Right forelimb (tissue), 1 donor: ENCODE data around the gene SDC4.

Source experiments
- DNase-seq: peaks from one replicate; pipeline ENCODE4 v3.0.0-alpha.2; 2018

SDC4 gene, protein sequence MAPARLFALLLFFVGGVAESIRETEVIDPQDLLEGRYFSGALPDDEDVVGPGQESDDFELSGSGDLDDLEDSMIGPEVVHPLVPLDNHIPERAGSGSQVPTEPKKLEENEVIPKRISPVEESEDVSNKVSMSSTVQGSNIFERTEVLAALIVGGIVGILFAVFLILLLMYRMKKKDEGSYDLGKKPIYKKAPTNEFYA

DNA sequence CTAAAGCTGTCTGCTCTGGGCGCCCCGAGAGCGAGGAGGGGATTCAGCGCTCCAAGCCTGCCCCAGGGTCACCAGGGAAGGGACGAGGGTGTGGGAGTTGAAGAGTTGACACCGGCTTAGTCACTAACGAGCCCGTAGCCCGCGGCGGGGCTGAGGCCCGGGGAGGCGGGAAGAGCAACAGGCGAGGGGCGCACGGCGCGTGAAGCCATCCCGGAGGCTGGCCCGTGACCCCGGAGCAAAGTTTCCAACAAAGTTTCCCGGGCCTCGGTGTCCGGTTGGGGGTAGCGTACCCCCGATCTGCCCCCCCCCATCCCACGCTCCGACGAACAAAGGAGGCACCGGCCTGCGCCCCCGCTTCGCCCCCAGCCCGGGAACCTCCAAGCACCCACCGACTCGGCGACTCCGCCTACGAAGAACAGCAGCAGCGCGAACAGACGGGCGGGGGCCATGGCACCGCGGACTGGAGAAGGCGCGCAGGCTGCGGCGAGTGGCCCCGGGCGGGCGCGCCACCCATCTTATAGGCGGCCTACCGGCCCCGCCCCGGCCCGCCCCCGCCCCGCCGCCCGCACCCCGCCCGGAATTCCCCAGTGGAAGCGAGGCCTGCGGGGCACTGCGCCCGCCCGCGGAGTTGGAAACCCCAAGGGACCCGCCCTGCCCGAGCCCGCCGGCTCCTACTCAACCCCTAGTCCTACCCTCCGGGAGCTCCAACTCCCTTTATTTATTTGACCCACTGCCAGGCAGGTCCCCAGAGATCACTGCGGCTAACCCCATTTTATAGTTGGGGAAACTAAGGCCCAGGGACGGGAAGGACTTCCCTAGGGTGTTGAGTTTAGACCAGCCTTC is at the start of gene SDC4:
SDC4 (minus strand) TSS at position 489 of the 843 bp plus-strand sequence; CDS start at position 449, 40 bp downstream.
- peak; percentile 72 for DNase-seq

- DNase-seq: no peak
Observed at GRCh38 chr20:45395114-45395415, 46.8 kb upstream of the SDC4 start.

GRCh38 chr20:45394221-45395113 is 46.2 kb upstream of the SDC4 start:
- DNase-seq: no peak

DNA sequence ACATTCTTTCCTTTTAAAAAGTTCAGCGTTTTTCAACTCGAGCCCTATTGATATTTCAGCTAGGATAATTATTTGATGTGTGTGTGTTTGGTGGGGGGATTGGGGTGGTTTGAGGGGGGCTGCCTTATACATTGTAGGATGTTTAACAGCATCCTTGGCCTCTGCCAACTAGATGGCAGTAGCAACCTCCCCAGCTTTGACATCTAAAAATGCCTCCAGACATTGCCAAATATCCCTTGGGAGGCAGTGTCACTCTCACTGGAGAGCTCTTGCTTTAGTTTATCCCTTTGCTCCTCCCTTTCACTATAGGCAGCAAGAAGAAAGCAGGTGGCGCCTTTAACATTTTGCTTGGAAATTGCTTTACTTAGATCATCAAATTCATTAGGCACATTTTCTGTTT is 44.5 kb upstream of the SDC4 start:
- DNase-seq: no peak

DNA sequence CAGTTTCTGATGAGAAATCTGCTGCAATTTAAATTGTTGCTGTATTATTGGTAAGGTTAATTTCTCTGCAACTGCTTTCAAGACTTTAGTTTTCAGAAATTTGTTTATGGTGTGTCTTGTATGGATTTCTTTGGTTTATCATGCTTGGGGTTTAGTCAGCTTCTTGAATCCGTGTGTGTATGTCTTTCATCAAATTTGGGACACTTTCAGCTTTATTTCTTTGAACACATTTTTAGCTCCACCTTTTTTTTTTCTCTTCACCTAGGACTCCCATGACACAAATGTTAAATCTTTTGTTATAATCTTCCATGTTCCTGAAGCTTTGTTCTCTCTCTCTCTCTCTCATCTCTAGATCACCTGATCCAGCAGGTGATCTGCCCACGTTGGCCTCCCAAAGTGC is 43.3 kb upstream of the SDC4 start:
- DNase-seq: no peak

- DNase-seq: no peak
Observed at GRCh38 chr20:45390931-45391330, 42.7 kb upstream of the SDC4 start.

DNA sequence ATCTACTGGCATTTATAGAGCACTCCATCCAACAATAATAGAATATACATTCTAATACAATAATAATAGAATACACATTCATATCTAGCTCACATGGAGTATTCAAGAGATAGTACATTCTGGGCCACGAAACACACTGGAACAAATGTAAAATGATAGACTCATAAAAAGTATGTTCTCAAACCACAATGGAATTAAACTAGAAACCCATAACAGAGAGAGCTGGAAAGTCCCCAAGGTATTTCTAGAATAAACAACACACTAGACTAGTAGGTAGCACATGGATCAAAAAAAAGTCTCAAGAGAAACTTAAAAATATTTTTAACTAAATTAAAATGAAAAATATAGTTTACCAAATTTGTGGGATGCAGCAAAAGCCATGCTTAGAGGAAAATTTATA is 39.0 kb upstream of the SDC4 start:
- DNase-seq: no peak

DNA sequence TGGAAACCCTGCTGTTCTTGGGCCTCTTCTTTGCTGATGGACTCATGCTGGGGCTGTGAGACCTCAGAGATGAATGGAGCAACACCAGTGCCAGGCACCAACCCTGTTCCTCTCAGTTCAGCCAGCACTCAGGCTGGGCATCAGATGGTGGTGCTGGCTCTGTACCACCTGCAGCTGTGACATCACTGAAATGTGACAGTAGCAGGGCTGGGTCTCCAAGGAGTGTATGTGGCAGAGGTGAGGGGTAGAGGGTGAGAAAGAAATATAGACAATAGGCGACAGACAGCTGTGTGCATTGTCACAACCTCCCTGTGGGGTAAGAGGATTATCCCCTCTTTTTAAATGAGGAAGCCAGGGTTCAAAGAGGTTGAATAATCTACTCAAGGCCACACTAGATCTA is 30.0 kb upstream of the SDC4 start, which contains the start of gene TP53TG5:
TP53TG5 (minus strand) TSS at position 135 of the 400 bp plus-strand sequence; CDS start at position 46, 89 bp downstream.
- DNase-seq: no peak

GRCh38 chr20:45377269-45377668 is 29.0 kb upstream of the SDC4 start:
- DNase-seq: no peak

- no peak for DNase-seq
Observed at GRCh38 chr20:45374966-45375365, 26.7 kb upstream of the SDC4 start.

- no peak for DNase-seq
Observed at GRCh38 chr20:45374101-45374467, 25.9 kb upstream of the SDC4 start.

GRCh38 chr20:45373353-45374100 is 25.3 kb upstream of the SDC4 start:
- DNase-seq: peak; percentile 82

DNA sequence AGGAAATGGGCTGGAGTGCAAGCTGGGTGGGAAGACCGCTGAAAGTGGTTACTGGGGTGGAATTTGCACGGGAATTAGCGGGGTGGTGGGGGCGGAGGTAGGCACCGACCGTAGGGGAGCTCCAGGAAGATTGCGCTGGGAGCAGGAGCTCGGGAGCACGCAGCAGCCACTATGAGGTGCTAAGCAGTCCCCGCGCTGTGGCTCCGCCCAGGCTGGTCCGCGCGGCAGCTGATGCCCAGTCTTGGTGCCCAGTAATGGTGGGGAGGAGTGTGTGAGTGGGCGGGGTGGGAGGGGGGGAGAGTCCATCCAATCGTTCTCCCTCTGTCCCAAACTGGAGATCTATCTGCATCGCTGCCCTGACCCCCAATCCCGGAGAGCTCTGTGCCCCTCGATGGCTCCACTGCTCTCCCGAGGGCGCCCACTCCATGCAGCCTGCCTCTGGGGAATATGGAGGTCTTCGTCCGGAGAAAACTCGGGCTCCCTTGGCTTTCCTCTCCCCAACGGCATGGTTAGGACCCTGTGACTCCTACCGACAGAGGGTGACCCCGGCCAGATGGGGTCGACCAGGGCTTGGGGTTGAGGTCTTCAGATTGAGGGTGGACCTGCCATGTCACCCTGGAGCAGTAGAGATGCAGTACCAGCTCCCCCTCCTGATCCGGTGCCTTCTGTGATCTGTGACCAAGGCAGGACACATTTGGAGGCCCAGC is 24.6 kb upstream of the SDC4 start:
- DNase-seq: no peak

DNA sequence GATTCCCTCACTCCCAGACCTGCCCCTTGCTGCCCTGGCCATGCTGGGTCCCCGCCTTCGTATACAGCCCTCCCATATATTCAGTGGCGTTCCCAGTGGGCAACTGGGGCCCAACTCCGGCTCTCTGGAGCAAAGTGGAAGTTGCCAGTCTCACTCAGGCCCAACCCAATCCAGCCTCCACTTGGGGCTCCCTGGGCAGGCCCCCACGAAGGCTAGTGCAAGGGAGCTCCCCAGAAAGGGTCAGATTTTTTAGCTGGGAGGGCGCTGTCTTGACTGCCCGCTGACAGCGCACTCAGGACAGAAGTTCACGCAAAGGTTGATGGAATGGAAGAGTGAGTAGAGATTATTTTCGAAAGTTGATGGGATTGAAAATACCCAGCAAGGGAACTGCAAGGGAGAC is 24.0 kb upstream of the SDC4 start:
- DNase-seq: no peak

GRCh38 chr20:45370571-45371160 is 22.4 kb upstream of the SDC4 start:
- no peak for DNase-seq

- DNase-seq: no peak
Observed at GRCh38 chr20:45368221-45368980, 20.2 kb upstream of the SDC4 start.

DNA sequence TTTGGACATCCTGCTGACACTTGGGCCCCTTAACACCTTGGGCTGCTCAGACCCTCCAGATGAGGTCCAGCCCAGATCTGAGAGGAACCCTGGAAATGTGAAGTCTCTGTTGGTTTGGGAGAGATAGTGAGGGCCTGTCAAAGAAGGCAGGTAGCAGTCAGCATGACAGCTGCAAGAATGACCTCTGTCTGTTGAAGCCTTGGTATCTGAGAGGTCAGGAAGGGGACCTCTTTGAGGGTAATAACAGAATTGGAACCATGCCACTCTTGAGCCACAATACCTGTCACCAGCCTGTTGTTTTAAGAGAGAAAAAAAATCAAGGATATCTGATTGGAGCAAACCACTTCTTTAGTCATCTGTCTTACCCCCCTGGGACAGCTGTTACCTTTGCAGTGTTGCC is 18.9 kb upstream of the SDC4 start:
- no peak for DNase-seq

- no peak for DNase-seq
Observed at GRCh38 chr20:45366631-45367030, 18.4 kb upstream of the SDC4 start.

DNA sequence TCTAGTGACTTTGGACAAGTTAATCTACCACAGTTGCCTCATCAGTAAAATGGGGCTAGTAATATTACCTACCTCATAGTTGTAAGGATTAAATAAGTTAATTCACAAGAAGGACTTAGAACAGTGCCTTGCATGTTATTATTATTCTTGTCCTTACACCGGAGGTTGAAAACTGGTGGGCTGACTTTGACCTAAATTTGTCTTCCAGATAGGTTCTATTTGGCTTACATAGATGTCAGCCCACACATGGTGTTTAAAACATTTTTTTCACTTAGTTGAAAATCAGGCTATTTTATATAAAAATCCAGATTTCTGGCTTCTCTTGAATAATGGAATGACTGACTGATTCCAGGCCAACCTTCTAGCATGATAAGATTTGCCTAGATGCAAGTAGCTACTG is 18.0 kb upstream of the SDC4 start:
- DNase-seq: no peak

DNA sequence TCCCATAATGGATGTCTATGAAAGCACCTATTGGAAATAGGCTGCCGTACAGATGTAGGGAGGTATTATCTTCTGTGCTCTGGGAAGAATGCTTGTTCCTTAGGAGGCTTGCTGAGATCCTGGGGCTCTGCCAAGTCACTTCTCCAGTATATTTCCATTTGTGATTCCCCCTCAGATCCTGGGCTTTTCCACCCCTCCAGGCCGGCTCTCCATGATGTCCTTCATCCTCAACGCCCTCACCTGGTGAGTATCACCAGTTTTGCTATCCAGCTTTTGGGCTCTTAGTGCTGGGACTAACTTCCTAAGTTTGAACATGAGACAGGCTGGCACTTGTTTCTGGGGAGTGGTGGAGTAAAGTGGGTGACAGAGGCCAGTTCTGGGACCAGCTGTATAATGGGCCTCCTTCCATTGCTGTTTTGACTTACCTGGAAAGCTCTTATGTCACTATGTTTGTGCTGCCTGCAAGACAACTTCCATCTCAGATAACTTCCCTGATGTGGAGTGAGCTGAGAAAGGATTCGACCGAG is 17.3 kb upstream of the SDC4 start:
- no peak for DNase-seq
